A673 (cell line): ENCODE results near the gene REC114. TPM values are rescaled to one million over a fixed set of nuclear protein-coding genes. Genes with fewer than 3 reads are reported as not detected.
"Not testable (repeated sequence)": the region's sequence is repeated elsewhere in the genome, so short reads cannot be mapped to it uniquely, and the experiment has no call there.

Experiments used
- BruUV-seq: library from RNA; stranded (reverse); fragments of 400-500 nt; replicated peaks from 2 replicates; lab custom pipeline; 2021; lab: Mats Ljungman, UMichigan
- CTCF ChIA-PET: fragments of 300-600 bp; sonication (Branson Sonifier 250); formaldehyde crosslinking; loops from one replicate; lab custom pipeline; 2022; ENCODE audit warnings: antibody characterized with exemption; lab: Charles Lee
- POLR2A ChIA-PET: fragments of 300-600 bp; sonication (Branson Sonifier 250); formaldehyde crosslinking; loops from one replicate; lab custom pipeline; 2022; ENCODE audit warnings: antibody characterized with exemption; ENCODE audit not compliant: low non-redundant PET; lab: Charles Lee
- DNase-seq: peaks from one replicate; pipeline ENCODE4 v3.0.0-alpha.2; 2015; ENCODE audit warnings: low spot score
- H3K27ac ChIP-seq: fragments of 200-600 bp; sonication (generic); 2 replicates; pipeline ENCODE4 v1.5.1; 2016; ENCODE audit warnings: mixed run types, low read depth, mild to moderate bottlenecking, mixed read lengths, antibody characterized with exemption, low read length; ENCODE audit not compliant: poor library complexity, severe bottlenecking
- H3K27me3 ChIP-seq: fragments of 200-600 bp; sonication (generic); replicated peaks from 2 replicates; pipeline ENCODE4 v1.6.1; 2017; ENCODE audit warnings: mixed run types, low read depth, mild to moderate bottlenecking, mixed read lengths, antibody characterized with exemption, low read length; ENCODE audit not compliant: insufficient read depth, poor library complexity
- H3K36me3 ChIP-seq: fragments of 200-600 bp; sonication (generic); 2 replicates; pipeline ENCODE4 v1.6.1; 2016; ENCODE audit warnings: mixed run types, mild to moderate bottlenecking, mixed read lengths, antibody characterized with exemption, low read length; ENCODE audit not compliant: insufficient read depth, poor library complexity, severe bottlenecking
- H3K4me1 ChIP-seq: fragments of 200-600 bp; sonication (generic); 2 replicates; pipeline ENCODE4 v1.6.1; 2017; ENCODE audit warnings: mixed run types, mild to moderate bottlenecking, mixed read lengths, antibody characterized with exemption, low read length; ENCODE audit not compliant: insufficient read depth, poor library complexity, severe bottlenecking
- H3K4me3 ChIP-seq: fragments of 200-600 bp; sonication (generic); 2 replicates; pipeline ENCODE4 v1.5.1; 2016; ENCODE audit warnings: low read depth, mixed run types, mild to moderate bottlenecking, mixed read lengths, low read length; ENCODE audit not compliant: poor library complexity, severe bottlenecking
- H3K9me3 ChIP-seq: fragments of 200-600 bp; sonication (generic); 2 replicates; pipeline ENCODE4 v1.6.1; 2016; ENCODE audit warnings: mixed run types, low read depth, mild to moderate bottlenecking, mixed read lengths, antibody characterized with exemption, low read length; ENCODE audit not compliant: poor library complexity, severe bottlenecking
- EZH2 ChIP-seq: fragments of 200-600 bp; sonication (generic); IDR thresholded peaks from 2 replicates; pipeline ENCODE4 v1.6.1; 2017; ENCODE audit warnings: borderline replicate concordance, low read depth, mild to moderate bottlenecking, mixed read lengths, antibody characterized with exemption, low read length; ENCODE audit not compliant: poor library complexity, severe bottlenecking
- intact Hi-C: fragments of 100-400 bp; cut with micrococcal nuclease; formaldehyde crosslinking; loops from one replicate; pipeline ENCODE4 v1.10.0; 2022; ENCODE audit not compliant: unreplicated experiment
- total RNA-seq: library from RNA; stranded (reverse); gene quantifications from 2 replicates; pipeline ENCODE4 v1.2.3, GENCODE V29; 2021
- TF ChIP-seq, protein P1 (sequence below): fragments of 300-800, 200-600 bp; sonication (generic); conservative IDR thresholded peaks from 2 replicates; pipeline ENCODE4 v1.5.1; 2017; ENCODE audit warnings: low read depth, mild to moderate bottlenecking, antibody characterized with exemption, low read length, moderate library complexity, mixed read lengths

Gene REC114
- total RNA-seq, 1 experiment from 2014 or later: not detected

DNA sequence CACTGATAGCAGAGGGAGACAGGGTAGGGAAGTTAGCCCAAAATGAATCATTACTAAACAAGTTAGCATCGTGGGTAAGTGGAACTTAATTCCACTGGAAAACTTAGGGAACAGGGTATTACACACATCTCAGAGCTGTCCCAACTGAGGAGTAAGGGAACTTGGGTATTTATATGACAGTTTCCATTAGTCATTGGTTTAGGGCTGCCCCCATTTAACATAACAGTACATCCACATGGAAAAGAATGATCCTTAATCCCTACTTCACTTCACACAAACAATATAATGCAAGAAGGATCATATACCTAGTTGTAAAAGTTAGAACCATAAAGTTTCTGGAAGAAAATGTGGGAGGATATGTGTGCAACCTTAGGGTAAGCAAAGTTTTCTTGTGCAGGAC is 4.3 kb upstream of the REC114 start:
- H3K27me3 ChIP-seq: peaks cover 68% of the 10 kb centered on the region
- no peaks in the 10 kb centered on the region for H3K36me3 ChIP-seq
- H3K27ac ChIP-seq: no peak overlapping the region
- ChIA-PET CTCF (no interaction called here), POLR2A (no interaction called here)
- intact Hi-C loops: no loop called here
- no peak overlapping the region for H3K4me3 ChIP-seq
- H3K4me1 ChIP-seq: no peaks in the 10 kb centered on the region
- BruUV-seq: no TSS peak
- no peak for DNase-seq
- no peaks in the 10 kb centered on the region for H3K9me3 ChIP-seq
- TF ChIP-seq, protein P1, sequence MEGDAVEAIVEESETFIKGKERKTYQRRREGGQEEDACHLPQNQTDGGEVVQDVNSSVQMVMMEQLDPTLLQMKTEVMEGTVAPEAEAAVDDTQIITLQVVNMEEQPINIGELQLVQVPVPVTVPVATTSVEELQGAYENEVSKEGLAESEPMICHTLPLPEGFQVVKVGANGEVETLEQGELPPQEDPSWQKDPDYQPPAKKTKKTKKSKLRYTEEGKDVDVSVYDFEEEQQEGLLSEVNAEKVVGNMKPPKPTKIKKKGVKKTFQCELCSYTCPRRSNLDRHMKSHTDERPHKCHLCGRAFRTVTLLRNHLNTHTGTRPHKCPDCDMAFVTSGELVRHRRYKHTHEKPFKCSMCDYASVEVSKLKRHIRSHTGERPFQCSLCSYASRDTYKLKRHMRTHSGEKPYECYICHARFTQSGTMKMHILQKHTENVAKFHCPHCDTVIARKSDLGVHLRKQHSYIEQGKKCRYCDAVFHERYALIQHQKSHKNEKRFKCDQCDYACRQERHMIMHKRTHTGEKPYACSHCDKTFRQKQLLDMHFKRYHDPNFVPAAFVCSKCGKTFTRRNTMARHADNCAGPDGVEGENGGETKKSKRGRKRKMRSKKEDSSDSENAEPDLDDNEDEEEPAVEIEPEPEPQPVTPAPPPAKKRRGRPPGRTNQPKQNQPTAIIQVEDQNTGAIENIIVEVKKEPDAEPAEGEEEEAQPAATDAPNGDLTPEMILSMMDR: no peak
- no peak for TF ChIP-seq EZH2

DNA sequence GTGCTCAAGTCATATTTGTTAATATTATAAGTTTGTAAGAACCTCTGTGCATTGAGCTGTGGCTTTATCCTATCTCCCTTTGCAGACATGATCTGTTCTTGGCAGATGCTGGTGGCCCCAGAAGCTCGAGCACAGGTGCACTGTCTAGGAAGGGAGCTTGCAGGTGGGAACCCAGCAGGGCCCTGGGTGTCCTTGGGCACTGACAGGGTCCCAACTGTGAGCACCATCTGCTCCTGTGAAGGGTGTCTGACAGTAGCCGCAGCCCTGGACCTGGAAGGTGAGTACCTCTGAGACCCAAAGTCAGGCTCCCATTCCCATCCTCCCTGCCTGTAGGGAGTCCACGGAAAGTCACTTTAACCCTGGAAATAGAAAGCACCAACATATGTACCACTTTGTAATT is 2.4 kb upstream of the REC114 start:
- H3K4me1 ChIP-seq: no peaks in the 10 kb centered on the region
- H3K4me3 ChIP-seq: no peak overlapping the region
- ChIA-PET POLR2A (no interaction called here), CTCF (no interaction called here)
- BruUV-seq: no TSS peak
- intact Hi-C loops: no loop called here
- H3K9me3 ChIP-seq: no peaks in the 10 kb centered on the region
- no peak overlapping the region for H3K27ac ChIP-seq
- no peak for DNase-seq
- H3K36me3 ChIP-seq: no peaks in the 10 kb centered on the region
- H3K27me3 ChIP-seq: peaks cover 86% of the 10 kb centered on the region
- TF ChIP-seq, protein P1: no peak
- TF ChIP-seq EZH2: no peak

DNA sequence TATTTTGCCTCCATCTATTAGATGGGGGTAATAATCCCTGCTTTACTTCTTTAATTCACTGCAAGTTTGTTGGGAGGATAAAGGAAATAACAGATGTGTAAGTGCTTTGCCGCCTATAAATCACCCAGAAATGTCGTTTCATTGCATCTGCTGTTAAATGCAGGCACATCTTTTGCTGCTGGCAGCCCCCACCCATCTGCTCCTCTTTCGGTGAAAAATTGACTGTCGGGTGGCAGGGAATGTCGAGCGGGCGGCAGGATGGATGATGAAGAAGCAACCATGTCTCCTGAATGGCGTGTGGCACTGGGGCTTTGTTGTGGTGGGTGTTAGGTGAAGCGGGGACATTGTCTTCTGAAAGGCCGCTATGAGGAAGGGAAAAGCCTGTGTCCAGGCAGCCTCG is 543 bp upstream of the REC114 start:
- no peaks in the 10 kb centered on the region for H3K36me3 ChIP-seq
- intact Hi-C loops: no loop called here
- ChIA-PET POLR2A (no interaction called here), CTCF (no interaction called here)
- no TSS peak for BruUV-seq
- no peak for TF ChIP-seq EZH2
- TF ChIP-seq, protein P1: no peak
- H3K27me3 ChIP-seq: peaks cover 74% of the 10 kb centered on the region
- DNase-seq: no peak
- H3K27ac ChIP-seq: no peak overlapping the region
- H3K4me3 ChIP-seq: no peak overlapping the region
- no peaks in the 10 kb centered on the region for H3K9me3 ChIP-seq
- H3K4me1 ChIP-seq: no peaks in the 10 kb centered on the region

DNA sequence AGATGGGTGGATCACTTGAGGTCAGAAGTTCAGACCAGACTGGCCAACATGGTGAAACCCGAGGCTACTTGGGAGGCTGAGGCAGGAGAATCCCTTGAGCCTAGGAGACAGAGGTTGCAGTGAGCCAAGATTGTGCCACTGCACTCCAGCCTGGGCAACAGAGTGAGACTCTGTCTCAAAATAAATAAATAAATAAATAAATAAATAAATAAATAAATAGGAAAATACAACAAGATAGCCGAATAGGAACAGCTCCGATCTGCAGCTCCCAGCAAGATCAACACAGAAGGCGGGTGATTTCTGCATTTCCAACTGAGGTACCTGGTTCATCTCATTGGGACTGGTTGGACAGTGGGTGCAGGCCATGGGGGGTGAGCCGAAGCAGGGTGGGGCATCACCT is 4.5 kb downstream of the REC114 start:
- H3K27ac ChIP-seq, H3K4me3 ChIP-seq, H3K4me1 ChIP-seq, intact Hi-C loops, BruUV-seq, H3K36me3 ChIP-seq, H3K9me3 ChIP-seq, CTCF ChIA-PET, DNase-seq, POLR2A ChIA-PET: not testable (repeated sequence)
- H3K27me3 ChIP-seq: peaks cover 37% of the 10 kb centered on the region

DNA sequence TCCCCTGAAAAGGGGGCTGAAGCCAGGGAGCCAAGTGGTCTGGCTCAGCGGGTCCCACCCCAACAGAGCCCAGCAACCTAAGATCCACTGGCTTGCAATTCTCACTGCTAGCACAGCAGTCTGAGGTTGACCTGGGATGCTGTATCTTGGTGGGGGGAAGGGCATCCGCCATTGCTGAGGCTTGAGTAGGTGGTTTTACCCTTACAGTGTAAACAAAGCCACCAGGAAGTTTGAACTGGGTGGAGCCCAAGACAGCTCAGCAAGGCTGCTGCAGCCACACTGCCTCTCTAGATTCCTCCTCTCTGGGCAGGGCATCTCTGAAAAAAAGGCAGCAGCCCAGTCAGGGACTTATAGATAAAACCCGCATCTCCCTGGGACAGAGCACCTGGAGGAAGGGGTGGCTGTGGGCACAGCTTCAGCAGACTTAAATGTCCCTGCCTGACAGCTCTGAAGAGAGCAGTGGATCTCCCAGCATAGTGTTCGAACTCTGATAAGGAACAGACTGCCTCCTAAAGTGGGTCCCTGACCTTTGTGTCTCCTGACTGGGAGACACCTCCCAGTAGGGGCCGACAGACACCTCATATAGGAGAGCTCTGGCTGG is 5.3 kb downstream of the REC114 start:
- intact Hi-C loops, H3K27ac ChIP-seq, CTCF ChIA-PET, H3K9me3 ChIP-seq, BruUV-seq, H3K4me1 ChIP-seq, DNase-seq, POLR2A ChIA-PET, H3K36me3 ChIP-seq, H3K4me3 ChIP-seq: not testable (repeated sequence)
- peaks cover 34% of the 10 kb centered on the region for H3K27me3 ChIP-seq
